Mucosa of gallbladder (tissue), 1 donor: Measurements from ENCODE around the gene CALHM3. TPM values are rescaled to one million over a fixed set of nuclear protein-coding genes. Genes with fewer than 3 reads are reported as not detected.

Experiments
- DNase-seq: peaks from one replicate; pipeline ENCODE4 v3.0.0-alpha.2; 2020; ENCODE audit warnings: low spot score
- total RNA-seq: library from RNA; stranded (reverse); gene quantifications from one replicate; pipeline ENCODE4 v1.2.1, GENCODE V29; 2021
- donor health status: DM: no; HTN: no; CAD: no.

Gene CALHM3
- total RNA-seq, 1 donor from 2014 or later, result not detected

- DNase-seq, result no peak
These were observed 5.0 kb downstream of the CALHM3 start for GRCh38 chr10:103474077-103474476.

GRCh38 chr10:103473261-103473671 is 5.8 kb downstream of the CALHM3 start:
- DNase-seq, result no peak

- no peak for DNase-seq
These were observed 7.0 kb downstream of the CALHM3 start for GRCh38 chr10:103472005-103472404.

GRCh38 chr10:103470761-103471653 is 8.0 kb downstream of the CALHM3 start:
- DNase-seq, result peak; percentile 28

GRCh38 chr10:103469201-103469600 is 9.8 kb downstream of the CALHM3 start:
- DNase-seq, result no peak

- DNase-seq, result no peak
These were observed 11.6 kb downstream of the CALHM3 start for GRCh38 chr10:103467406-103467805.

- no peak for DNase-seq
These were observed 12.3 kb downstream of the CALHM3 start for GRCh38 chr10:103466734-103467133.

- no peak for DNase-seq
These were observed 13.4 kb downstream of the CALHM3 start for GRCh38 chr10:103465411-103466179.

- no peak for DNase-seq
These were observed 15.5 kb downstream of the CALHM3 start for GRCh38 chr10:103463499-103463898.

GRCh38 chr10:103459615-103460014 is 19.4 kb downstream of the CALHM3 start:
- no peak for DNase-seq

- DNase-seq, result no peak
These were observed 20.3 kb downstream of the CALHM3 start, which contains the start of gene CALHM1 for GRCh38 chr10:103458720-103459119. CALHM1 (minus strand) TSS chr10:103458900; CDS start chr10:103458751, 149 bp downstream.

- DNase-seq, result no peak
These were observed 21.0 kb downstream of the CALHM3 start for GRCh38 chr10:103457896-103458583.

- no peak for DNase-seq
These were observed 21.8 kb downstream of the CALHM3 start for GRCh38 chr10:103457176-103457712.

GRCh38 chr10:103456074-103456660 is 22.9 kb downstream of the CALHM3 start:
- no peak for DNase-seq

GRCh38 chr10:103455235-103455634 is 23.8 kb downstream of the CALHM3 start:
- no peak for DNase-seq

GRCh38 chr10:103454026-103454425 is 25.0 kb downstream of the CALHM3 start:
- DNase-seq, result no peak

GRCh38 chr10:103452506-103453230 is 26.4 kb downstream of the CALHM3 start:
- no peak for DNase-seq

- peak; percentile 58 for DNase-seq
These were observed 27.1 kb downstream of the CALHM3 start, which contains the start of gene CALHM2 for GRCh38 chr10:103451831-103452505. CALHM2 (minus strand) TSS chr10:103452370; CDS start chr10:103449941, 2,429 bp downstream.

GRCh38 chr10:103451091-103451813 is 27.8 kb downstream of the CALHM3 start:
- DNase-seq, result peak; percentile 42
